ENCODE measurements around the gene PXDN.

GRCh38 chr2:1607971-1608688 lies 136.2 kb downstream of the PXDN start:
- TF ChIP-seq ZNF16 (tag by site-specific recombination; IDR thresholded peaks at IDR 0.05; ENCODE audit: low read depth) (no peak), ZNF394 (tag by site-specific recombination; IDR thresholded peaks at IDR 0.05; ENCODE audit: borderline replicate concordance) (no peak), ZNF560 (tag by site-specific recombination; IDR thresholded peaks at IDR 0.05; ENCODE audit: borderline replicate concordance) (no peak), ZNF776 (tag by site-specific recombination; IDR thresholded peaks at IDR 0.05; ENCODE audit: borderline replicate concordance) (no peak), ZNF792 (tag by site-specific recombination; IDR thresholded peaks at IDR 0.05) (no peak), YY1 (tag by site-specific recombination; IDR thresholded peaks at IDR 0.05) (no peak), ZNF302 (tag by site-specific recombination; IDR thresholded peaks at IDR 0.05; ENCODE audit: low read depth) (no peak), CTCF (tag by site-specific recombination; IDR thresholded peaks at IDR 0.05) (no peak)

All from HEK293 (cell line).